Ramos (cell line): ENCODE data around the gene COL19A1.

Experiments used
- in situ Hi-C: fragments of 300-500 bp; cut with MboI; formaldehyde crosslinking; loops from one replicate; pipeline ENCODE4 v1.14.3; 2022; ENCODE audit warnings: low sequenced_read_pairs; ENCODE audit not compliant: unreplicated experiment

The COL19A1 gene

DNA sequence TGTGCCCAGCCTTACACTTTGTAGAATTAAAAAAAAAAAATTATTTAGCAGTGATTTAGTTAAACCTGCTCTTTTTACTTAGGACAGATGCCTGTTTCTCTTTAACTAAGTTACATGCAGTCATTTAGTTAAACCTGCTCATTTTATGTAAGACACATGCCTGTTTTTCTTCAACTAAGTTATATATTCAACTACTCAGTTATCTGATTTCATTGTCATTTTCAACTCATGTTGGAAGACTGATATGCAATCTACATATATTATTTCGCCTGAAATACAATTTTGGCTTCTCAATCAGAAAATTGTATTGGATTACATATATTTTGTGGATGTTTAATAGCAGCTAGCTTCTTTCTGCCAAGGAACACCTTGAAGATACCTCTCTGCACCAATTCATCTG, 171.1 kb downstream of the COL19A1 start:
- in situ Hi-C loops = no loop called here

DNA sequence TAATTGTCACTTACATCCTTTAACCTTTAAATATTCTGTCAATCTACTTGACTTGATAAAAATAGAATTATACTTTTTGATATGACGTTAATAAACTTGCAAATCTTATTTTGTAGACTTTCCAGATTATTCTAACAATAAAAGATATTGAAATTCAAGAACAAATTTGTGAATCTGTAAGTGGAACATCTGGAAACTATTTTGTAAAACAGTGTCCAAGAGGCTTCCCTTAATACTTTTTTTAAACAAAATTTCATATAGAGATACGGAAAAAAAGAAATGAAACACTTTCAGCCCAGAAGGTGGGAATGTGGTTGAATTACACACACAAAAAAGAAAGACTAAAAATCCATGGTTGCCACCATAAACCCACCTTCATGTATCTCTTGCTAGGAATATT, 174.4 kb downstream of the COL19A1 start:
- in situ Hi-C loops = no loop called here

GRCh38 chr6:70041411-70041810, 175.1 kb downstream of the COL19A1 start:
- in situ Hi-C loops = no loop called here

GRCh38 chr6:70045413-70045812, 179.1 kb downstream of the COL19A1 start:
- in situ Hi-C loops = no loop called here

DNA sequence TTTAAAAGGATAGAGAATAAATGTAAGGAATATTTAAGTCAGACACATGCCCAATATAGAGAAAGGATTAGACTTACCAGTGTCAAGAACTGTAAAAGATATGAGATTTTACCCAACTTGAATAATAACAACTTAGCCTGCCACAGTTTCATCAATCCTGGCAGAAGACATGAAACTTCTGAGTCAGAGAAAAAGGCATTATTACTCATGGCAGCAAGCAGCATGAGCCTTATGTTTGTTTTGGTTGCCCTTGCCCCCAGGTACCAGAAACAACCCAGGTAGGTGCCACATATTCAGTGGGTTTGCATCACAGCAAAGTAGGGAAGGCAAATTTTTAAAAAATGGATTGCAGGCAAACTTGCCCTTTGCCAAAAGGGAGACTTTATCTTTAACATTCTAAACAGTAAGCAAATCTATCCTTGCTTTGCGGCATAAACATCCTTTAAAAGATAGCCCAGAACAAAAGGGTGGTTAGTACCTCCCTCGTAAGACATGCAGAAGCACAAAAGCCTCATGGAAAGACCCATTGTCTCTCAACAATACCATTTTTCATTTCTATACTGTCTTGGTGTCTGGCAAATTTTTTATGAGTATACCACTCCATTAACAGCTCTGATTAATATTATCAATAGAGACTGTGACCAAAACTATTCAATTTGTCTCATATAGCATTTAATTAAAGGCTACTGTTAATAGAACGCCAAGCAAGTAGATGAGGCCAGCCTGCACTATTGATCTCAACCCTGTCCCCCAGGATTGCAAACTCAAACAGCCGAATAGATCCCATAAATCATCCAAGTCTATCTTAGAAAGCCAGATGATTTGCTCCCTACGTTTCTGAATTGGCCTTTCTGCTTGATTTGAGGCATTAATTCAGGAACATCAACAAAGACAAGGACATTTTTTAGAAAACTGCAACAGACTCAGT, 185.1 kb downstream of the COL19A1 start:
- in situ Hi-C loops = no loop called here

DNA sequence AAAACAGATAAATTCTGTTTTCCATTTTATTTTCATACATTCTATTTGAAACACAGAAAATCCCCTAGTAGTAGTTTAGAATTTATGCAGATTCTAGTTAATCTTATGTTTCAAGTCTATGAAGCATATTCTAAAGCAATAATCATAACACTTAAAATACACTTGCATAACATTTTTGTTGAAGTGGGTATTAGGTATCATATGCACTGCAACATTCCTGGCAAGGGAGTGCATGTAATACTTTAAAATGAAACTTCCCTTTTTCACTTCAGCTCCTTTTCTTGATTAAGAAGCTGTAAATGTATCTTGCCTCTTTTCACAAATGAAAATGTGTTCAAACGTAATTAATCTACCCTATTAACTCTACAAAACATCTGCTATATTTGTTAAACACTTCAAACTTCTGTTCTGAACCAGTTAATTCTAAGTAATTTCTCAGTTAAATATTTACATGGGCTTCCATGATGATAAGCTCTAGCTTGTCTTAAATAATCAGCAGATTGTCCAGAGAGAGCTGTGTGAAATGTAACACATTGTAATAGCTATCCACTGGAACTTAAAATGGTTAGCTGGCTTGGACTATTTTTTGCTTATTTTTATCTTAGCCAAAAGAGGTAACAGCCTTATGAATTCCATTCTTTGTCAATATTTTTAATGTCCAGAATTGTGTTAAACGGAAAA, 192.8 kb downstream of the COL19A1 start:
- in situ Hi-C loops = no loop called here

DNA sequence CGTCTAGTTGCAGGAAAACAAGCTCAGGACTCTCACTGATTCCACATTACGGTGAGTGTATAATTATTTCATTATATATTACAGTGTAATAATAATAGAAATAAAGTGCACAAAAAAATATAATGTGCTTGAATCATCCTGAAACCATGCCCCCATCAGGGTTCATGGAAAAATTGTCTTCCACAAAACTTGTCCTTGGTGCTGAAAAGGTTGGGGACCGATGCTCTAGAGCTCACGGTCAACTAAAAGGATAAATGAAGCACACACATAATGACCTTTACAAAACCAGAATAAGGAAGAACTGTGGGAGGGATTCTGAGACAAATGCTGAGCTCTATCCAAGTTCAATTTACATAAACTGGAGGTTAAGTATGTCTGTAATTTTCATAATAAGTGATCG, 194.3 kb downstream of the COL19A1 start:
- in situ Hi-C loops = no loop called here

DNA sequence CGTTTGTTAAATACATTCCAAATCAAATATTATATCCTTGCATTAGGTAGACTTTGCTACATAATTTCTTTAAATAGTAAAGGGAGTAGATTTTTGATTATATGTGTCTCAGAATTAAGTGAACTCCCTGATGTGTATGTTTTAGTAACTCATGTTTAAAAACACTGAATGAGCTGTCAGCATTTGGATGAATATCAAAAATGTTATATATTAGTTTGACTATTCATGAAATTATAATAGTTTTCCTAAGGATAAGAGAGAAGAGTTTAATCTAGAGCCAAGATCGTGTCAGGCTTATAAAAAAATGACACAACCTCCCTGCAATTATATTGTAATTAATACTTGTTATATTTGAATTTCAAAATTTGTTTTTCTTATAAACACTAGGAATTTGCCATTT, 195.2 kb downstream of the COL19A1 start:
- in situ Hi-C loops = no loop called here

GRCh38 chr6:70062010-70062409, 195.7 kb downstream of the COL19A1 start:
- in situ Hi-C loops = no loop called here

DNA sequence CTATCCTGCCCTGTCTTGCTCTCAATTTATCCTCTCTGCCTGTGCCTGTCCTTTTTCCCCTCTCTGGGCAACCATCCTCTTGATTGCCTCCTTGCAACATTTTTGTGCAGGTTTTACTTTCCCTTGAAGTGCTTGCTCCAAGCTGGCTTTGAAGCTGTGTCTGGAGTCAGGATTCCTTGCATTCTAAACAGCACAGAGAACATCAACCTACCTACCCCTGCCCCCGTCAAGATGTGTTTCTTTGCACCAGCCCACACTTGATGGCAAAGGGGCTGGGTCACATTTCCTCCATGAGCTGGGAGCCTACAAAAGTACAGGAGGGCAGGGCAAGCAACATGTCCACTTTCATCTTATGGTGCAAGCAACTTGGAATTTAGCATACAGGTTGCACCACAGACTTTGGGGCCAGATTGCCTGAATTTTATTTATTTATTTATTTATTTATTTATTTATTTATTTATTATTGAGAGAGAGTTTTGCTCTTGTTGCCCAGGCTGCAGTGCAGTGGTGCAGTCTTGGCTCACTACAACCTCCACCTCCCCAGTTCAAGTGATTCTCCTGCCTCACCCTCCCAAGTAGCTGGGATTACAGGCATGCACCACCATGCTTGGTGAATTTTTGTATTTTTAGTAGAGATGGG, 206.3 kb downstream of the COL19A1 start:
- in situ Hi-C loops = no loop called here

GRCh38 chr6:70073637-70074036, 207.3 kb downstream of the COL19A1 start:
- in situ Hi-C loops = no loop called here

- in situ Hi-C loops = no loop called here
Measured at GRCh38 chr6:70079241-70079640, 212.9 kb downstream of the COL19A1 start.

DNA sequence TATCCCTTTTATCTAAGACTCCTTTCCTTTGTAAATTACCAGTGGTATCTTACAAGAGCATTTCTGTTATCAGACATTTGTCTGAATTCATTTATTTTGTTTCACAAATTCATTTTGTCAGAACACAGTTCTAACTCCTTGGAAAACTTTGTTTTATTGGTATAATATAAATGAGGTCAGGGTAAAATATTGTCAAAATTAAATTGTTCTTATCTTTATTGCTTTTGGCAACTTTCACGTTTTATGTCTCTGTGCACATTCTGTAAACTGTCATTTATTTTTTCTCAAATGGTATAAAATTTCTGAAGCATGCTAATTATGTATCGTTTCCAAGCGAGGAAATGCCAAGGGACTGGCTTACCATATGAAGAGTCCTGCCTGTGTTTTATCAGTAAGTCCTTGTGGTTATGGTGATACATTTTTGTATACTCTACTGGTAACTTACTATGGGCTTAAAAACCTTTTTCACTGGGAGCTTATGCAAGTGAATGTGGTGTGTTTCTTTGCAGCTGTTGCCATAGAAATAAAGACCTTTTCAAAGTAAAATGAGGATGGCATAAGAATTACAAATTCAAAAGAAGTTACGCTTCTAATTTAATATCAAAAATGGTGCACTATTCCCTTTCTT, 214.2 kb downstream of the COL19A1 start:
- in situ Hi-C loops = no loop called here

GRCh38 chr6:70082830-70083229, 216.5 kb downstream of the COL19A1 start:
- in situ Hi-C loops = no loop called here

DNA sequence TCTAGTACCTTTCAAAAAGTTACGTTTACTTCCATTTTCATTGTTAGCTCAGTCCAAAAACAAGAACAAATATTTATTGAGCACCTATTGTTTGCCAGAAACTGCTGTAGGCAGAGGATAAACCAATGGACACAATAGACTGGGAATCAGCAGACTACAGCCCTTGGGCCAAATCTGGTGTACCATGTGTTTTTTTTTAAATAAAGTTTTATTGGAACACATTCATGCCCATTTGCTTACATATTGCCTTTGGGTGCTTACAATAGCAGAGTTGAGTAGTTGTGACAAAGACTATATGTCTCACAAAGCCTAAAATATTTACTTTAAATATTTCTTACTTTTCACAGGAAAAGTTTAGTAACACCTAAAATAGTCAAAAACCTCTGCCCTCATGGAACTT, 220.4 kb downstream of the COL19A1 start:
- in situ Hi-C loops = no loop called here

- in situ Hi-C loops = no loop called here
Measured at GRCh38 chr6:70094156-70094555, 227.8 kb downstream of the COL19A1 start.

DNA sequence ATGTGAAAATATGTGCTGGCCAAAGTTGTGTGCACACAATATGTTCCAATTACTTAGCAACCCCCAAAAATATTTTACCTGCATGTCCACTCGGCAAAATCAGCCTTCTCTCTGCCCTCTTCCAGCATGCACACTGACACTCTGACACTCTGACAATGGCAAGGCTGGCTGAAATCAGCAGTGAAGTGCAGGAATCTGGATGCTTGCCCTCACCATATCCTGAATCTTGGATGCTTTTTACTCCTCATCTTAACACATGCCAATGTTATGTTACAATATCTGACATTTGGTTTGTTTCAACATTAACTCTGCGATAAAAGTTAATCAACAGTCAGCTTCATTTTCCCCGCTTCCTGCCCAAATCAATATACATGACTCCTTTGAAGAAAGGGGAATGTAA, 233.4 kb downstream of the COL19A1 start:
- in situ Hi-C loops = loop anchor here (25.0 kb wide), 2 partner anchors 262 to 1462 kb away; partner anchors contain the start of gene ADGRB3

- in situ Hi-C loops = loop anchor here (25.0 kb wide), 2 partner anchors 266 to 1466 kb away; partner anchors contain the start of gene ADGRB3
Measured at GRCh38 chr6:70103798-70104197, 237.4 kb downstream of the COL19A1 start.

- in situ Hi-C loops = loop anchor here (25.0 kb wide), 2 partner anchors 271 to 1471 kb away; partner anchors contain the start of gene ADGRB3
Measured at GRCh38 chr6:70107852-70108629, 241.7 kb downstream of the COL19A1 start.
